DND-41 (cell line): ENCODE data around the gene ILF3.

Experiments
- EZH2 ChIP-seq: IDR thresholded peaks from 3 replicates; pipeline ENCODE4 v1.6.1; 2012; ENCODE audit warnings: borderline replicate concordance, low read depth, mild to moderate bottlenecking, moderate library complexity, low read length, inconsistent platforms; ENCODE audit not compliant: severe bottlenecking
- TF ChIP-seq, protein P1 (sequence below): IDR thresholded peaks from 2 replicates; pipeline ENCODE4 v1.5.1; 2012; ENCODE audit warnings: borderline replicate concordance, low read length, moderate library complexity, mild to moderate bottlenecking; ENCODE audit not compliant: poor library complexity, severe bottlenecking; ENCODE audit errors: extremely low read depth

GRCh38 chr19:10678813-10679212, 24.7 kb downstream of the ILF3 start:
- TF ChIP-seq, protein P1, sequence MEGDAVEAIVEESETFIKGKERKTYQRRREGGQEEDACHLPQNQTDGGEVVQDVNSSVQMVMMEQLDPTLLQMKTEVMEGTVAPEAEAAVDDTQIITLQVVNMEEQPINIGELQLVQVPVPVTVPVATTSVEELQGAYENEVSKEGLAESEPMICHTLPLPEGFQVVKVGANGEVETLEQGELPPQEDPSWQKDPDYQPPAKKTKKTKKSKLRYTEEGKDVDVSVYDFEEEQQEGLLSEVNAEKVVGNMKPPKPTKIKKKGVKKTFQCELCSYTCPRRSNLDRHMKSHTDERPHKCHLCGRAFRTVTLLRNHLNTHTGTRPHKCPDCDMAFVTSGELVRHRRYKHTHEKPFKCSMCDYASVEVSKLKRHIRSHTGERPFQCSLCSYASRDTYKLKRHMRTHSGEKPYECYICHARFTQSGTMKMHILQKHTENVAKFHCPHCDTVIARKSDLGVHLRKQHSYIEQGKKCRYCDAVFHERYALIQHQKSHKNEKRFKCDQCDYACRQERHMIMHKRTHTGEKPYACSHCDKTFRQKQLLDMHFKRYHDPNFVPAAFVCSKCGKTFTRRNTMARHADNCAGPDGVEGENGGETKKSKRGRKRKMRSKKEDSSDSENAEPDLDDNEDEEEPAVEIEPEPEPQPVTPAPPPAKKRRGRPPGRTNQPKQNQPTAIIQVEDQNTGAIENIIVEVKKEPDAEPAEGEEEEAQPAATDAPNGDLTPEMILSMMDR, result no peak
- TF ChIP-seq EZH2, result no peak
